WTC11 (cell line): ENCODE results near the gene SCPEP1. TPM values are rescaled to one million over a fixed set of nuclear protein-coding genes. Genes with fewer than 3 reads are reported as not detected.

ENCODE experiments used
- ATAC-seq: fragments of 200-7000 bp; cut with Tn5 transposase; 2 replicates; pipeline ENCODE4 v1.10.0; 2021; ENCODE audit warnings: mild to moderate bottlenecking, moderate library complexity
- CTCF ChIA-PET: fragments of 300-600 bp; sonication (Branson Sonifier 250); formaldehyde crosslinking; loops from one replicate; lab custom pipeline; 2021; ENCODE audit warnings: antibody characterized with exemption; lab: Charles Lee
- POLR2A ChIA-PET: fragments of 350-600 bp; sonication (Branson Sonifier 250); formaldehyde crosslinking; loops from one replicate; lab custom pipeline; 2021; ENCODE audit warnings: antibody characterized with exemption; lab: Charles Lee
- DNase-seq: peaks from one replicate; pipeline ENCODE4 v3.0.0; 2021; ENCODE audit warnings: low spot score
- H3K27ac Mint-ChIP-seq: 2 replicates; pipeline ENCODE4 v1.8.0; 2021; ENCODE audit warnings: mixed read lengths
- H3K27me3 Mint-ChIP-seq: 2 replicates; pipeline ENCODE4 v1.8.0; 2021; ENCODE audit warnings: low read depth, mild to moderate bottlenecking, moderate library complexity, mixed read lengths
- H3K36me3 Mint-ChIP-seq: 2 replicates; pipeline ENCODE4 v1.8.0; 2021; ENCODE audit warnings: mixed read lengths
- H3K4me1 Mint-ChIP-seq: 2 replicates; pipeline ENCODE4 v1.8.0; 2022; ENCODE audit warnings: mixed read lengths
- H3K4me3 Mint-ChIP-seq: 2 replicates; pipeline ENCODE4 v1.8.0; 2021; ENCODE audit warnings: mild to moderate bottlenecking, moderate library complexity, mixed read lengths
- H3K9me3 Mint-ChIP-seq: 2 replicates; pipeline ENCODE4 v1.8.0; 2021; ENCODE audit warnings: mixed read lengths
- CREB1 ChIP-seq: sonication (generic); formaldehyde crosslinking; IDR thresholded peaks from 2 replicates; pipeline ENCODE4 v1.8.0; 2023; ENCODE audit warnings: mild to moderate bottlenecking, missing genetic modification reagents
- CREM ChIP-seq: sonication (generic); formaldehyde crosslinking; IDR thresholded peaks from 2 replicates; pipeline ENCODE4 v1.8.1; 2022; ENCODE audit warnings: mild to moderate bottlenecking, missing genetic modification reagents, moderate library complexity
- ELF4 ChIP-seq: sonication (generic); formaldehyde crosslinking; IDR thresholded peaks from 2 replicates; pipeline ENCODE4 v1.8.1; 2022; ENCODE audit warnings: low read depth, mild to moderate bottlenecking, moderate library complexity, missing genetic modification reagents
- EMX1 ChIP-seq: fragments of 250-450 bp; sonication (Bioruptor Pico); IDR thresholded peaks from 2 replicates; pipeline ENCODE4 v1.8.0; 2021; ENCODE audit warnings: mild to moderate bottlenecking
- ESRRA ChIP-seq: sonication (generic); formaldehyde crosslinking; IDR thresholded peaks from 2 replicates; pipeline ENCODE4 v1.8.1; 2022; ENCODE audit warnings: mild to moderate bottlenecking, missing genetic modification reagents, borderline replicate concordance
- FOXK1 ChIP-seq: sonication (generic); formaldehyde crosslinking; IDR thresholded peaks from 2 replicates; pipeline ENCODE4 v1.8.0; 2022; ENCODE audit warnings: mild to moderate bottlenecking, moderate library complexity, missing genetic modification reagents
- NFATC4 ChIP-seq: fragments of 250-450 bp; sonication (Bioruptor Pico); IDR thresholded peaks from 2 replicates; pipeline ENCODE4 v1.9.0; 2021; ENCODE audit warnings: mild to moderate bottlenecking
- NR1H2 ChIP-seq: sonication (generic); formaldehyde crosslinking; IDR thresholded peaks from 2 replicates; pipeline ENCODE4 v1.9.0; 2021; ENCODE audit warnings: mild to moderate bottlenecking, moderate library complexity, missing genetic modification reagents
- RELA ChIP-seq: sonication (generic); formaldehyde crosslinking; IDR thresholded peaks from 2 replicates; pipeline ENCODE4 v1.8.1; 2022; ENCODE audit warnings: missing genetic modification reagents, mild to moderate bottlenecking, borderline replicate concordance
- SMAD3 ChIP-seq: sonication (generic); formaldehyde crosslinking; IDR thresholded peaks from 2 replicates; pipeline ENCODE4 v1.8.0; 2022; ENCODE audit warnings: missing genetic modification reagents, mild to moderate bottlenecking, borderline replicate concordance
- TCF7 ChIP-seq: sonication (generic); formaldehyde crosslinking; IDR thresholded peaks from 2 replicates; pipeline ENCODE4 v1.8.0; 2022; ENCODE audit warnings: mild to moderate bottlenecking, low read depth, missing genetic modification reagents, moderate library complexity
- TEAD1 ChIP-seq: sonication (generic); formaldehyde crosslinking; IDR thresholded peaks from 2 replicates; pipeline ENCODE4 v1.8.0; 2022; ENCODE audit warnings: mild to moderate bottlenecking, missing genetic modification reagents
- ZNF121 ChIP-seq: sonication (generic); formaldehyde crosslinking; IDR thresholded peaks from 2 replicates; pipeline ENCODE4 v1.8.0; 2023; ENCODE audit warnings: missing genetic modification reagents
- ZNF138 ChIP-seq: sonication (generic); formaldehyde crosslinking; conservative IDR thresholded peaks from 2 replicates; pipeline ENCODE4 v1.8.1; 2022; ENCODE audit warnings: mild to moderate bottlenecking, moderate library complexity, missing genetic modification reagents
- ZNF232 ChIP-seq: sonication (generic); formaldehyde crosslinking; IDR thresholded peaks from 2 replicates; pipeline ENCODE4 v1.8.0; 2022; ENCODE audit warnings: mild to moderate bottlenecking, missing genetic modification reagents
- ZNF317 ChIP-seq: sonication (generic); formaldehyde crosslinking; IDR thresholded peaks from 2 replicates; pipeline ENCODE4 v1.8.1; 2023; ENCODE audit warnings: low read depth, mild to moderate bottlenecking, moderate library complexity, missing genetic modification reagents, borderline replicate concordance
- ZNF396 ChIP-seq: fragments of 250-450 bp; sonication (Bioruptor Pico); IDR thresholded peaks from 2 replicates; pipeline ENCODE4 v1.8.0; 2021; ENCODE audit warnings: mild to moderate bottlenecking, moderate library complexity, borderline replicate concordance
- total RNA-seq: library from RNA; stranded (reverse); gene quantifications from 3 replicates; pipeline ENCODE4 v1.2.3, GENCODE V29; 2021
- TF ChIP-seq, protein P1 (sequence below): sonication (generic); formaldehyde crosslinking; IDR thresholded peaks from 2 replicates; pipeline ENCODE4 v1.8.1; 2023; ENCODE audit warnings: mild to moderate bottlenecking, missing genetic modification reagents, moderate library complexity
- TF ChIP-seq, protein P2 (sequence below): sonication (generic); formaldehyde crosslinking; IDR thresholded peaks from 2 replicates; pipeline ENCODE4 v1.8.1; 2022; ENCODE audit warnings: mild to moderate bottlenecking, missing genetic modification reagents, moderate library complexity, borderline replicate concordance
- TF ChIP-seq, protein P3 (sequence below): sonication (generic); formaldehyde crosslinking; IDR thresholded peaks from 2 replicates; pipeline ENCODE4 v1.8.0; 2022; ENCODE audit warnings: mild to moderate bottlenecking, missing genetic modification reagents
- TF ChIP-seq, protein P4 (sequence below): fragments of 250-450 bp; sonication (Bioruptor Pico); IDR thresholded peaks from 2 replicates; pipeline ENCODE4 v1.9.0; 2021; ENCODE audit warnings: mild to moderate bottlenecking
- TF ChIP-seq, protein P5 (sequence below): sonication (generic); formaldehyde crosslinking; IDR thresholded peaks from 2 replicates; pipeline ENCODE4 v1.8.0; 2023; ENCODE audit warnings: missing genetic modification reagents, mild to moderate bottlenecking, borderline replicate concordance

The SCPEP1 gene
- total RNA-seq, 1 experiment from 2014 or later = 49.3 TPM

DNA sequence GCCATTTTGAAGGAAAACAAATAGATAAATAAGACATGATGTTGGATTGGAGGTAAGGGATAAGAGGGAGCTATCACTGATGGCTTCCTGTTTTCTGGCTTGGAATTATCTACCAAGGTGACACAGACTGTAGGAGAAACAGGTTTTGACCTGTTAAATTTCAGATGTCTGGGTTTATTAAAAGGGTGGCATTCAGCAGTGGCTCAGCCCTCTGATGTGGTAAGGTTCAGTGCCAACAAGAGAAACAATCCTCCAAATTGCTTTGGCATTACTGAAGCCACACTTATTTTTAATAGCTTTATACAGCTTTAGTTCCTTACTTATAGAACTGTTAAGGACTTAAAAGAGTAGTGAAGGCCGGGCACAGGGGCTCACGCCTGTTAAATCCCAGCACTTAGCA lies 70.2 kb downstream of the SCPEP1 start:
- H3K4me3 Mint-ChIP-seq = no peak overlapping the region
- POLR2A ChIA-PET = interaction anchor here (0.6 kb wide), 1 partner anchor 60 kb away, joined by 3 read pairs; no protein-coding TSS in a partner anchor

DNA sequence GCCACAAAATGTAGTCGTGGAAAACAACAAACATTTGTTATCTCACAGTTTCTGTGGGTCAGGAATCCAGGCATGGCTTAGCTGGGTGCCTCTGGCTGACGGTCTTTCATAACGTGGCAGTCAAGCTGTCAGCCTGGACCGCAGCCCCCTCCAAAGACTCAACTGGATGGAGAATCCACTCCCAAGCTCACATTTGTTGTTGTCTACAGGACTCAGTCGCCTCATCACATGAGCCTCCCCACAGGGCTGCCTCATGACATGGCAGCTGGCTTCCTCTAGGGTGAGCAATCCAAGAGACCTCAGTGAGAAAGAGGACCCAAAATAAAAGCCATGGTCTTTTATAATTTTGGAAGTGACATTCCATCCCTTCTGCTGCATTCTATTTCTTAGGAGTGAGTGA lies 72.4 kb downstream of the SCPEP1 start:
- peaks cover 28% of the 10 kb centered on the region for H3K4me1 Mint-ChIP-seq
- no peak for DNase-seq
- no peaks in the 10 kb centered on the region for H3K9me3 Mint-ChIP-seq
- ATAC-seq = peak; percentile 38
- H3K4me3 Mint-ChIP-seq = no peak overlapping the region
- CTCF ChIA-PET = interaction anchor here (0.5 to 2.6 kb wide), 5 partner anchors 13 to 1892 kb away, joined by 3 to 12 read pairs (median 4); no protein-coding TSS in a partner anchor
- H3K27ac Mint-ChIP-seq = peak overlapping the region; percentile 26
- no peaks in the 10 kb centered on the region for H3K27me3 Mint-ChIP-seq
- no peaks in the 10 kb centered on the region for H3K36me3 Mint-ChIP-seq
- TF ChIP-seq NFATC4 (CRISPR knock-in tag) (no peak), ZNF232 (CRISPR knock-in tag) (no peak), ZNF121 (CRISPR knock-in tag) (no peak)
- TF ChIP-seq, protein P1, sequence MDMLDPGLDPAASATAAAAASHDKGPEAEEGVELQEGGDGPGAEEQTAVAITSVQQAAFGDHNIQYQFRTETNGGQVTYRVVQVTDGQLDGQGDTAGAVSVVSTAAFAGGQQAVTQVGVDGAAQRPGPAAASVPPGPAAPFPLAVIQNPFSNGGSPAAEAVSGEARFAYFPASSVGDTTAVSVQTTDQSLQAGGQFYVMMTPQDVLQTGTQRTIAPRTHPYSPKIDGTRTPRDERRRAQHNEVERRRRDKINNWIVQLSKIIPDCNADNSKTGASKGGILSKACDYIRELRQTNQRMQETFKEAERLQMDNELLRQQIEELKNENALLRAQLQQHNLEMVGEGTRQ = no peak
- TF ChIP-seq, protein P2, sequence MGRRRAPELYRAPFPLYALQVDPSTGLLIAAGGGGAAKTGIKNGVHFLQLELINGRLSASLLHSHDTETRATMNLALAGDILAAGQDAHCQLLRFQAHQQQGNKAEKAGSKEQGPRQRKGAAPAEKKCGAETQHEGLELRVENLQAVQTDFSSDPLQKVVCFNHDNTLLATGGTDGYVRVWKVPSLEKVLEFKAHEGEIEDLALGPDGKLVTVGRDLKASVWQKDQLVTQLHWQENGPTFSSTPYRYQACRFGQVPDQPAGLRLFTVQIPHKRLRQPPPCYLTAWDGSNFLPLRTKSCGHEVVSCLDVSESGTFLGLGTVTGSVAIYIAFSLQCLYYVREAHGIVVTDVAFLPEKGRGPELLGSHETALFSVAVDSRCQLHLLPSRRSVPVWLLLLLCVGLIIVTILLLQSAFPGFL (CRISPR knock-in tag) = no peak
- POLR2A ChIA-PET = no interaction called here

More for the DNA sequence above, 70.2 kb downstream of the SCPEP1 start:
- H3K9me3 Mint-ChIP-seq = 0 out of 2 replicates have a peak, but pooled peaks cover 3% of the 10 kb centered on the region
- DNase-seq = no peak
- ATAC-seq = no peak
- TF ChIP-seq CREM (CRISPR knock-in tag) (no peak), ZNF138 (CRISPR knock-in tag) (no peak), ZNF232 (CRISPR knock-in tag) (no peak), EMX1 (CRISPR knock-in tag) (no peak), ELF4 (CRISPR knock-in tag) (no peak), TEAD1 (no peak), ESRRA (CRISPR knock-in tag) (no peak), ZNF396 (no peak)
- TF ChIP-seq, protein P3, sequence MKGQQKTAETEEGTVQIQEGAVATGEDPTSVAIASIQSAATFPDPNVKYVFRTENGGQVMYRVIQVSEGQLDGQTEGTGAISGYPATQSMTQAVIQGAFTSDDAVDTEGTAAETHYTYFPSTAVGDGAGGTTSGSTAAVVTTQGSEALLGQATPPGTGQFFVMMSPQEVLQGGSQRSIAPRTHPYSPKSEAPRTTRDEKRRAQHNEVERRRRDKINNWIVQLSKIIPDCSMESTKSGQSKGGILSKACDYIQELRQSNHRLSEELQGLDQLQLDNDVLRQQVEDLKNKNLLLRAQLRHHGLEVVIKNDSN (CRISPR knock-in tag) = no peak
- TF ChIP-seq, protein P4, sequence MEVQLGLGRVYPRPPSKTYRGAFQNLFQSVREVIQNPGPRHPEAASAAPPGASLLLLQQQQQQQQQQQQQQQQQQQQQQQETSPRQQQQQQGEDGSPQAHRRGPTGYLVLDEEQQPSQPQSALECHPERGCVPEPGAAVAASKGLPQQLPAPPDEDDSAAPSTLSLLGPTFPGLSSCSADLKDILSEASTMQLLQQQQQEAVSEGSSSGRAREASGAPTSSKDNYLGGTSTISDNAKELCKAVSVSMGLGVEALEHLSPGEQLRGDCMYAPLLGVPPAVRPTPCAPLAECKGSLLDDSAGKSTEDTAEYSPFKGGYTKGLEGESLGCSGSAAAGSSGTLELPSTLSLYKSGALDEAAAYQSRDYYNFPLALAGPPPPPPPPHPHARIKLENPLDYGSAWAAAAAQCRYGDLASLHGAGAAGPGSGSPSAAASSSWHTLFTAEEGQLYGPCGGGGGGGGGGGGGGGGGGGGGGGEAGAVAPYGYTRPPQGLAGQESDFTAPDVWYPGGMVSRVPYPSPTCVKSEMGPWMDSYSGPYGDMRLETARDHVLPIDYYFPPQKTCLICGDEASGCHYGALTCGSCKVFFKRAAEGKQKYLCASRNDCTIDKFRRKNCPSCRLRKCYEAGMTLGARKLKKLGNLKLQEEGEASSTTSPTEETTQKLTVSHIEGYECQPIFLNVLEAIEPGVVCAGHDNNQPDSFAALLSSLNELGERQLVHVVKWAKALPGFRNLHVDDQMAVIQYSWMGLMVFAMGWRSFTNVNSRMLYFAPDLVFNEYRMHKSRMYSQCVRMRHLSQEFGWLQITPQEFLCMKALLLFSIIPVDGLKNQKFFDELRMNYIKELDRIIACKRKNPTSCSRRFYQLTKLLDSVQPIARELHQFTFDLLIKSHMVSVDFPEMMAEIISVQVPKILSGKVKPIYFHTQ (CRISPR knock-in tag) = no peak
- no peak overlapping the region for H3K27ac Mint-ChIP-seq
- peaks cover 25% of the 10 kb centered on the region for H3K4me1 Mint-ChIP-seq
- no peaks in the 10 kb centered on the region for H3K27me3 Mint-ChIP-seq
- CTCF ChIA-PET = interaction anchor here (1.6 to 2.6 kb wide), 2 partner anchors 38 to 46 kb away, joined by 4 to 12 read pairs; no protein-coding TSS in a partner anchor
- no peaks in the 10 kb centered on the region for H3K36me3 Mint-ChIP-seq

DNA sequence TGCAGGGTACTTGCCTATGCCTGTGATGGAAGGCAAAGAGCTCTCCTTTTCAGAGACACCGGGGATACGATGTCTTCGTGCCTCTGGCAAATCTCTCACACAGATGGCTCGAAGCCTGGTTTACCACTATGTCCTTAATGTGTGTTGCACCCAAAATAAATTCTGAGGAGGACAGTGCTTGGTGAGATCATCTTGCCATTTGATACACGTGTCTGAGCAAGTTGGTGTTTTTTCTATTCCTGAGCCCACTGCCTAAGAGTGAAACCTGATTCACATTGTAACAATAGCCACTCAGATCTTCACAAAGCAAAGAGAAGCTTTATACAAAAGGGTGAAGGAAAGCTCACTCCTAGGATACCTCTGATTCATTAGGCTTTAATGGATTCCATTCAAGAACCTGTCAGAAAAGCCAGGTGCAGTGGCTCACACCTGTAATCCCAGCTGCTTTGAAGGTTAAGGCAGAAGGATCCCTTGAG lies 74.0 kb downstream of the SCPEP1 start:
- CTCF ChIA-PET = interaction anchor here (1.2 kb wide), 1 partner anchor 41 kb away, joined by 3 read pairs; no protein-coding TSS in a partner anchor
- no peaks in the 10 kb centered on the region for H3K27me3 Mint-ChIP-seq
- H3K9me3 Mint-ChIP-seq = no peaks in the 10 kb centered on the region
- H3K4me3 Mint-ChIP-seq = no peak overlapping the region
- DNase-seq (no peak), ATAC-seq (peak; percentile 43; the same call in 1 of the 2 replicates)
- peaks cover 23% of the 10 kb centered on the region for H3K4me1 Mint-ChIP-seq
- H3K27ac Mint-ChIP-seq = peak overlapping the region; percentile 78; the same call in 1 of the 2 replicates
- no peaks in the 10 kb centered on the region for H3K36me3 Mint-ChIP-seq
- POLR2A ChIA-PET = no interaction called here
- TF ChIP-seq FOXK1 (CRISPR knock-in tag) = no peak
- TF ChIP-seq EMX1 (CRISPR knock-in tag) = no peak
- TF ChIP-seq ZNF317 (CRISPR knock-in tag) = no peak
- no peak for TF ChIP-seq RELA (CRISPR knock-in tag)
- no peak for TF ChIP-seq TCF7 (CRISPR knock-in tag)
- TF ChIP-seq, protein P5, sequence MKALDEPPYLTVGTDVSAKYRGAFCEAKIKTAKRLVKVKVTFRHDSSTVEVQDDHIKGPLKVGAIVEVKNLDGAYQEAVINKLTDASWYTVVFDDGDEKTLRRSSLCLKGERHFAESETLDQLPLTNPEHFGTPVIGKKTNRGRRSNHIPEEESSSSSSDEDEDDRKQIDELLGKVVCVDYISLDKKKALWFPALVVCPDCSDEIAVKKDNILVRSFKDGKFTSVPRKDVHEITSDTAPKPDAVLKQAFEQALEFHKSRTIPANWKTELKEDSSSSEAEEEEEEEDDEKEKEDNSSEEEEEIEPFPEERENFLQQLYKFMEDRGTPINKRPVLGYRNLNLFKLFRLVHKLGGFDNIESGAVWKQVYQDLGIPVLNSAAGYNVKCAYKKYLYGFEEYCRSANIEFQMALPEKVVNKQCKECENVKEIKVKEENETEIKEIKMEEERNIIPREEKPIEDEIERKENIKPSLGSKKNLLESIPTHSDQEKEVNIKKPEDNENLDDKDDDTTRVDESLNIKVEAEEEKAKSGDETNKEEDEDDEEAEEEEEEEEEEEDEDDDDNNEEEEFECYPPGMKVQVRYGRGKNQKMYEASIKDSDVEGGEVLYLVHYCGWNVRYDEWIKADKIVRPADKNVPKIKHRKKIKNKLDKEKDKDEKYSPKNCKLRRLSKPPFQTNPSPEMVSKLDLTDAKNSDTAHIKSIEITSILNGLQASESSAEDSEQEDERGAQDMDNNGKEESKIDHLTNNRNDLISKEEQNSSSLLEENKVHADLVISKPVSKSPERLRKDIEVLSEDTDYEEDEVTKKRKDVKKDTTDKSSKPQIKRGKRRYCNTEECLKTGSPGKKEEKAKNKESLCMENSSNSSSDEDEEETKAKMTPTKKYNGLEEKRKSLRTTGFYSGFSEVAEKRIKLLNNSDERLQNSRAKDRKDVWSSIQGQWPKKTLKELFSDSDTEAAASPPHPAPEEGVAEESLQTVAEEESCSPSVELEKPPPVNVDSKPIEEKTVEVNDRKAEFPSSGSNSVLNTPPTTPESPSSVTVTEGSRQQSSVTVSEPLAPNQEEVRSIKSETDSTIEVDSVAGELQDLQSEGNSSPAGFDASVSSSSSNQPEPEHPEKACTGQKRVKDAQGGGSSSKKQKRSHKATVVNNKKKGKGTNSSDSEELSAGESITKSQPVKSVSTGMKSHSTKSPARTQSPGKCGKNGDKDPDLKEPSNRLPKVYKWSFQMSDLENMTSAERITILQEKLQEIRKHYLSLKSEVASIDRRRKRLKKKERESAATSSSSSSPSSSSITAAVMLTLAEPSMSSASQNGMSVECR (CRISPR knock-in tag) = no peak
- TF ChIP-seq SMAD3 (CRISPR knock-in tag) = no peak
- no peak for TF ChIP-seq CREB1 (CRISPR knock-in tag)
- no peak for TF ChIP-seq NR1H2 (CRISPR knock-in tag)
